SK-MEL-5 (cell line): ENCODE data around the gene TAF1B. TPM values are rescaled to one million over a fixed set of nuclear protein-coding genes. Genes with fewer than 3 reads are reported as not detected.

Experiments used
- DNase-seq: peaks from one replicate; pipeline ENCODE4 v3.0.0-alpha.2; 2016; ENCODE audit warnings: low read depth, low spot score
- in situ Hi-C: cut with HindIII; loops from 2 replicates; pipeline ENCODE4 v1.10.0; 2016; ENCODE audit warnings: low sequenced_read_pairs, high pct_unique_total_duplicates, low pct_unique_long_range_greater_than_20kb
- polyA plus RNA-seq, 2 experiments: library from polyadenylated mRNA; depleted of rRNA; stranded (reverse); fragments of >200 nt; gene quantifications; 2 replicates each; pipeline ENCODE4 v1.2.3, GENCODE V29; 2015
- total RNA-seq: library from RNA; depleted of rRNA; stranded (reverse); fragments of >200 nt; shearing (Covaris generic); gene quantifications from 2 replicates; pipeline ENCODE4 v1.2.3, GENCODE V29; 2014; rRNA removed

The TAF1B gene
- total RNA-seq, result 25.6 and 26.7 TPM in 2 replicates
- polyA plus RNA-seq (2015; cell fraction: cytosol; rRNA removed), result 14.4 and 20.1 TPM in 2 replicates
- 16.9 and 27.3 TPM in 2 replicates for polyA plus RNA-seq (2015; cell fraction: nucleus; rRNA removed)

DNA sequence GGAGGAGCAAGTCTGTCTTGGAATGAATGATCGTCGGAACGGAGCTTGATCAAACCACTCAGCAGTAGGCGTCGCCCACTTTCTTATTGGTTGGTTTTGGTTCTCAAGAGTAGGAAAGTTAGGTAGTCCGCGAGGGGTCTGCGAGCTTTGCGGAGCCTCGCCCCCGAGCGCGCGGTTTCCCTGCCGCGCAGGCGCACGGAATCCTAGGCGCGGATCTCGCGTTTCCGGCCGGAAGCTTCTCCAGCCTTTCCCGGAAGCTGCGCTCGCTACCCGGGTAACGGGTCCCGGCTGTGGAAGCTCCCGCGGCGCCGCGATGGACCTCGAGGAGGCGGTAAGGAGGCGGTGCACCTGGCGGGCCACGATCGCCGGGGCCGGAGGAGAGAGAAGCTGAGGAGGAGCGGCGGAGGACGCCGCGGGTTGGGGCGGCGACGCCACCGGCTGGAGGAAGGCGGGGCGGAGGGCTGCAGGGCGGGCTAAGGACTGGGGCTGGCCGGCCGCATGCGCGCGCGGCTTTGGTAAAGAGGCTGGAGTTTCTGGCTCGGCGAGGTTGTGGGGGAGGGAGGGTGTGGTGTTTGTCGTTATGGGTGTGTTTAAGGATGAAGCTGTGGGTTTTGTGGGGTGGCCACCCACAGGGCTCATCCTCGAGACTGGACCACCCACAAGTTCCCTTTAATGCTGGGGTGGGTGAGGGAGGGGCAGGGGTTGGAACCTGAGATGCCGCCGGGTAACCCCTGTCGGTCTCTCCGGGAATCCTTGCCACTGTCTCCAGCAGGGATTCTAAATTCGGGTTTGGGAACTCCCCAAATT lies at the start of gene TAF1B:
Gene TAF1B, plus strand, starts transcription at position 246 of the 807 bp plus-strand sequence. Its CDS starts 68 bp downstream, at position 314.
- DNase-seq, result peak; percentile 94
- in situ Hi-C loops, result loop anchor here (25.0 kb wide), 1 partner anchor 119 kb away; the partner anchor contains the start of gene GRHL1

DNA sequence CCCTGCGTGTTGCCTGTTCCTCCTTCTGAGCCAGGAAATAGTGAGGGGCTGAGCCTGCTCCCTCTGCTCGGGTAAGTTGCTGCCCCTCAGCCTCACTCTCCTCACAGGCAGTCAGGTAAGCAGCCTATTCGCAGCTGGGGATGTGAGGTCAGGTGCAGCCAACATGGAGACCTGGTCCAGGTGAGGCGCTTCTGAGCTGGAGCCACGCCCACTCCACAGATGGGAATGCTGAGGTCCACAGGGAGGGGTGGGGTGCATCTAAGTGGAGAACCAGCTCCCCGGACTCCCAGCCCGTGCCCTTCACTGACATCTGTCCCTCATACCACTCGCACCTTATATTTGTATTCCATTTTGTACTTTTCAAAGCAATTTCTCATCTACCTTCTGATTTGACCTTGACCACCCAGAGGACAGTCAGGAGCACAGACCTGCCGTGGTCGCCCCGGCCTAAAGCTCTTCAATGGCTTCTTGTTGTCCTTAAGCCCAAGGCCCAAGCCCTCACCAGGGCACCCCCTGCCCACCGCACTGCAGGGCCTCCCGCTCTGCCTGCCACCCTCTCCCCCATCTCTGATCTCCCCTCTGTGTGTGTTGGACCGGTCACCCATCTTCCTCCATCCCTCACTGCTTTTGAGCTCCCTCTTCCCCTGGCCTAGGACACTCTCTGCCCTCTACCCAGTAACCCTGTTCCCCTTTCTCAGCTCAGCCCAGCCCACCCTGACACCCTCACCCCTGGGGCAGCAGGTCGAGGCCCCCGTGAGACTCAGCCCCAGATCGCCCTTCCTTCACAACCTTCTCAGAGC lies 49.2 kb upstream of the TAF1B start:
- in situ Hi-C loops, result no loop called here
- DNase-seq, result no peak

DNA sequence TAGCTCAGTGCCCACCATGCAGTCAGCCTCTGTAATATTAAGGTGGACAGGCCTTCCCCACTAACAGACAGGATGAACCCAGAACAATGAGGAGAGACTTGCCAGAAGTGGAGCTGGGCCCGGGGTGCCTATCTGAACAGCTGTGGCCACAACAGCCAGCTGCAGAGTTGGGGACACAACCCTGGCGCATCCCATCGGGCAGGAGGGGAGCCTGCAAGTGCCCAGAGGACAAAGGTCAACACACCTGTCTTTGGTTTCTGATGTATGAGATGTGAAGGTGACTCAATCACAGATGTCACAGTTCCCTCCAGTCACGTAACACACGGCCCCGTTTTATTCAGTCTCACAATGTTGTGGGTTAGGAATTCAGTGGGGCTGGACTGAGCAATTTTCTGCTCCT lies 48.2 kb upstream of the TAF1B start:
- DNase-seq, result no peak
- in situ Hi-C loops, result no loop called here

DNA sequence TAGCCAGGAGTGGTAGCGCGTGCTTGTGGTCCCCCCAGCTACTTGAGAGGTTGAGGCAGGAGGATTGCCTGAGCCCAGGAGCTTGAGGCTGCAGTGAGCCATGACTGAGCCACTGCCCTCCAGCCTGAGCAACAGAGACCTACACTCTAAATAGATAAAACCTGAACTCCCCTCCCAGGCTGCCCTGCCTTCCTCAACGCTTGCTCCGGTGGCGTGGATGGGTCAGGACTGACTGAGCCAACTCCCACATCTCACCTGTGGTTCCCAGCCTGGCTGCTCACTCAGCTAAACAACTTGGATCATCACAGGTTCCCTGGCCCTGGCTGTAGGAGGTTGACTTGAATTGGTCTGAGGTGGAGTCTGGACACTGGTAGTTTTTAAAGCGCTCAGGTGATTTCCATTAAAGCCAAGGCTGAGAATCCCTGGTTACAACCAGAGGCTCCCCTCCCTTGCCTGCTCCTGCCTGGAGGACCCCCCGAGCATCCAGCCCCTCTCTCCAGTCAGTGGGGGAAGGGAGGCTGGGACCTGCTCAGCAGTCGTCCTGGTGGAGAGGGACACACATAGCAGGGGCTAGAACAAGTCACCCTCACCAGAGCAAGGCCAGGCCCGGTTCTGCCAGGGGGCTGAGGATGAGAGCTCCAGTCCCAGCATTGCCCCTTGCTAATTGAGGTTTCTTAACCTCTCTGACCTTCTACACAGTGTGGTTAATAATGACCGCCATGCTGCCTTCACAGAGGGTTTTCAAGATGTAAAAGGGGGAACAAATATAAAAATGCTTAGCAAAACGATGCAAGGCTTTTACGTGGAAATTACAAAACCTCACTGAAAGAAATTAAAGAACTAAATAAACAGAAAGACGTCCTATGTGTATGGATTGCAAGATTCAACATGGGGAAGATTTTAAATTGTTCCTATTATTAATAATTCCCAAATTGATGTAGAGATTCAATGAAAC lies 46.9 kb upstream of the TAF1B start:
- in situ Hi-C loops, result no loop called here
- no peak for DNase-seq

DNA sequence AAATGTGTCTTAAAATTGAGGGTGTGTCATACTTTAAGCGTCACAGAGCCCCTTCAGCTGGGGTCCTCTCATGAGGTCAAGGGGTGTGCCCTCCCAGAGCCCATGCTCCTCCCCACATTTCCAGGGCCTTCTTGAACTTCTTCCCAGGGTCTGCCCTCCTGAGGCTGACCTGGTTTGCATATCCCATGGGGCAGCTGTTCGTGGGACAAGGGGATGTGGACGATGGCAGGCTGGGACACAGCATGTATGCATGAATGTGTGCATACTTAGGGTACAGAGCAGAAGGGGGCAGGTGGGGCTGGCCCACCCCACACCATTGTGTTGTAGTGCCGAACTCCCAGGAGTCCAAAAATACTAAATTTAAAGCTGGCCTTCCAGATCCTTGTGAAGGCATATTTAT lies 46.2 kb upstream of the TAF1B start:
- in situ Hi-C loops, result no loop called here
- no peak for DNase-seq

DNA sequence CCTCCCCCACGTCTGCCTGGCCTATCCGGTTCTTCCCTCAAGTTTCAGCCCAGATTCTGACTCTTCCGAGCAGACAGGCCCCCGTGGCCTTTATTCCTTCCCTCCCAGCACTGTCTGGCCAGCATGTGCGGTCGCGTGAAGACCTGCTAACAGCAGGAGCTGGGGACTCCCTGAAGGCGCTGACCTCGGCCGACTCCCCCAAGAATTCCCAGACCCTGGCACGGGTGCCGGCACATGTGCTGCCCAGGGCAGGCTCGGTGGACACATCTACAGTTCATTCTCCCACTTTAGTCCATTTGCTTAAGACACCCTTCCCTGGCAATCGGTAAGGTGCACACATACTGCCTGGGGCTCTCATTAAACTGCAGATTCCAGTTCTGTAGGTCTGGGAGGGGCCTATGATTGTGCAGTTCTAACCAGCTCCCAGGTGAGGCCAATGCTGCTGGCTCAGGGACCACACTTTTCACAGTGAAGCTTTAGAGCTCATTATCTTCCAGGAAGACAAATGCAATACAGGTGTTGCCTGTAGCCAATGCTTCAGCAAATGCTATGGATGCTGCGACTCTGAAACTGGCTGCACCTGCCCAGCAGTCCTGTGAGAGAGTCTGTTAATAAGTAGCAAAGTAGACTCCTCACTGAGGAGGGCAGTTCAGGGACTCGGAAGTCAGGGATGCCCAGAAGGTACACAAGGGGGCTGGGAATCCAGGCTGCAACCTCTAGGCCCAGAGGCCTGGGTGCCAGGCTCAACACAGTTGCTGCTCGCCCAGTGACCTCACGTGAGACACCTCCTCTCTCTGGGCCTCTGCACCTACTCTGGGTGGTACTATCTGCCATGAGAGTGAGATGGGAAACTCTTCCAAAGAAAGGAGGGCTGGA lies 45.4 kb upstream of the TAF1B start:
- in situ Hi-C loops, result no loop called here
- no peak for DNase-seq

DNA sequence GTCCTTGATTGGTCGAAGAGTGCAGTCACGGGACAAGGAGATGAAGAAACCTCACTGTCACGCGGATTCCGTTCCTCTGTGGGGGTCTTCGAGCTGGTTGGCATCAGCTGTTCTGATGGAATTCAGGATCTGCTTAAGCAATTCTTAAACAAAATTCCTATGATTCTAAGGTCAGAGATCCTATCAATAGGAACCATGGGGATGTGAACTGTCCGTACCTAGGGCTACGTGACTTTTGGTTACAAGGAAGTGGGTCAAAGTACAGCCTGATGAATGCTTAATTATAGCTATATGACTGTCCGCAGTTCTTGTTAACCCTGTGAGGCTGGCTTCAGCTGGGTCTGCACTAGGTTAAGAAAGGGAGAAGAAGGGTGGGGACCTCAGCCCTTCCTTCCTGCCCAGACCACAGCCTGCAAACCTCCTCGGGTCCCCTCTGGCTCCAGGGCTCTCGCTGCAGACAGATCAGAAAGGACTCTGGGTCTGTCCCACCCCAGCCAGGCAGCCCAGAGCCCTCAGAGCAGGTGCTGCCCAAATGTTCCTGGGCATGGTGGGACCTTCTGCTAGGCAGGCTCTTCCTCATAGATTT lies 44.2 kb upstream of the TAF1B start:
- no peak for DNase-seq
- in situ Hi-C loops, result no loop called here

DNA sequence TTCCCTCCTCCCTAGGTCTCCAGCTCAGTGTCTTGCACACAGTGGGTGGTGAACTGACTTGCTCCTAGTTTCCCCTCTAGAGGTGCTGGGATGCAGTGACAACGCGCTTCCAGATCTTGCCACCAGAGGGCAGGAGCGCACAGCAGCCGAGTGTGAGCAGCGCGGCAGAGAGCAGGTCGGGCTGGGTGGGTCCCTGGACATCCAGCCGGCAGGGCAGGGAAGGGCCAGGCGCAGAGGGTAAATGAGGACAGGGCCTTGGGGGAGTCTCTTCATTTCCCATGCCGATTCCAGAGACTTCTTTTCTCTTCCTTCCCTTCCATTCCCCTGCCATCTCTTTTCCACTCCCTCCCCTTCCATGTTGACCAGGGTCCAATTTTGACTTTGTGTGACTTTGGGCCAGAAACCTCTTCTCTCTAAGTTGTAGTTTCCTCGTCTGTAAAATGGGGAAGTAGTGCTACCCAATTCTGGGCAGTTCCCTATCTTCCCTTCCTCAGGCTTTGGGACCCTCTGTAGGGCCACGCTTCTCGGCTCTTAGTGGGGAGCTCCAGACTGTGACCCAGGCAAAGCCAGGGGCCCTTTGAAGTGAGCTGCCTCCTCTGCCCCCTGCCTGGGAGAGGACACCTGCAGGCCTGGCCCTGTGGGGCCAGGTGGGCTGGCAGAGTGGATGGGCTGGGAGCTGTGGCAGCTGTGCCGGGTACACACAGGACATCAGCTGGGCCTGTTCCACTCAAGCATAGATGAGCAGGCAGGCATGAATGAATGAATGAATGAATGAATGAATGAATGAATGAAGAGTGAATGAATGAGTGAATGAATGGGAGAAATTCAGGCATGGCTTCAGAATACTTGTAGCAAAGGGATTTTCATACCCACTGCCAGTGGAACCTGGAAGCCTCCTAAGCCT lies 43.3 kb upstream of the TAF1B start:
- in situ Hi-C loops, result loop anchor here (25.0 kb wide), 1 partner anchor 237 kb away; the partner anchor contains the start of gene KLF11
- peak; percentile 88 for DNase-seq

DNA sequence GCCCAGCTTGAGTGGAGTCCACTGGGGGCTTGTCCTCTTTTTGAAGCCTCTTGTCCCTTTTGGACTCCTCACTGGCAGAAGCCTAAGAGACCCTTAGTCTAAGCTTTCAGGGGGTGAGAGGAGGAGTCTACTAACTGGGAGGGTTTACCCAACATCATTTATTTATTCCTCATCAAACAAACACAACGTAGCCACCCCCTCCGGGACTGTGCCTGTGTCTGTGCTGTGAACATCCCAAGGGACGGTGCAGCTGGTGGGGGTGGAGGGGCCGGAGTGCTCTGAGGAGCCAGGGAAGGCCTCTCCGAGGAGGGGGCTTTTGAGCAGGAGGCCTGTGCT lies 42.7 kb upstream of the TAF1B start:
- in situ Hi-C loops, result loop anchor here (25.0 kb wide), 1 partner anchor 237 kb away; the partner anchor contains the start of gene KLF11
- no peak for DNase-seq

DNA sequence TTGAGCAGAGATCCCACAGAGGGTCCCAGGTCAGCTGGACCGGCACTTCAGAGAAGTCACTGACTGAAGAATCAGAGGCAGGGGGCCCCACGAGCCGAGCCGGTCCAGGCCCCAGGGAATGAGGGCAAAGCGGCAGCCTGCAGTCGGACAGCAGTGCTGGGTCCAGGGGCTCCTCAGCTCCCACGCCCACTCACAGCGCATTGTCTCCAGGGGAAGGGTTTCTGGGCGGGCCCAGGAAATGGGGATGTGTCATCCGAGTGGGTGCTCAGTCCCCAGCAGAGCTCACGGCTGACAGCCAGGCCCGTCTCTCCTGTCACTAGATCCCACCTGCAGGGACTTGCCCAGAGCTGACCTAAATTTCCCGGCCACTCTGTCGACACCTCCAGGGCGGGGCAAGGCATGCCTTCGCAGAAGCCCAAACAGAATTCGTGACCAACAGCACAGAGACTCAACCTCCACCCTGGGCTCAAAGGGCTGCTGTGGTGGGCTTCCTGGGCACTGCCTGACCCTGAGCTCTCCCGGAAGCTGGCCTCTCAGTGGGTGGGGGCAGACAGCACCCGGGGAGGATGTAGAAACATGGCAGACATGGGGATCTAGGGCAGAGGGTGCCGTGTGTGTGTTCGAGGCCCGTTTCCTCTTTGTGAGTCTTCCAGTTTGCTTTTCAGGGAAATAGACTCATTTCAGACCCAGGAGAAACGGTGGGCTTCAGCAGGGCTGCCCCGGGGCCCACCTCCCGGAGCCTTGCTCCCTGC lies 42.1 kb upstream of the TAF1B start:
- DNase-seq, result no peak
- in situ Hi-C loops, result loop anchor here (25.0 kb wide), 1 partner anchor 236 kb away; the partner anchor contains the start of gene KLF11

DNA sequence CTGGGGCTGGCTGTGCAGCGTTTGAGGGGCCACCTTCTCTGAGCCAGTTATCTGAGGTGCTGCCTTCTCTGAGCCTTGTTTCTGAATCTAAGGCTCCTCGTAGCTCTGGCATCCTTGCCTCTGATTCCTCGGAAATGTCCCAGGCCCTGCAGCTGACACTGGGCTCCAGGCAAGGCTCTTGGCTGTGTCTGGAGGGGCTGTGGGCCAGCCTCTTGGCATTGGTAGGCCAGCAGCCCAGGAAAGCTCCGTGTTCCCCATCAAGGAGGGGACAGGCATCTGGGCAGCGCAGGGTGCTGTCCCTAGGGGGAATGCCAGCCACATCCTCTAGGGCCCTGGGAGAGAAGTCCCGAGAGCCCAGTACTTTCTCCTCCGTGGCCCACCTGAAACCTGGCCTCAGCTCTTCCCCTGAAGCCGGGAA lies 40.7 kb upstream of the TAF1B start:
- DNase-seq, result no peak
- in situ Hi-C loops, result loop anchor here (25.0 kb wide), 1 partner anchor 235 kb away; the partner anchor contains the start of gene KLF11

DNA sequence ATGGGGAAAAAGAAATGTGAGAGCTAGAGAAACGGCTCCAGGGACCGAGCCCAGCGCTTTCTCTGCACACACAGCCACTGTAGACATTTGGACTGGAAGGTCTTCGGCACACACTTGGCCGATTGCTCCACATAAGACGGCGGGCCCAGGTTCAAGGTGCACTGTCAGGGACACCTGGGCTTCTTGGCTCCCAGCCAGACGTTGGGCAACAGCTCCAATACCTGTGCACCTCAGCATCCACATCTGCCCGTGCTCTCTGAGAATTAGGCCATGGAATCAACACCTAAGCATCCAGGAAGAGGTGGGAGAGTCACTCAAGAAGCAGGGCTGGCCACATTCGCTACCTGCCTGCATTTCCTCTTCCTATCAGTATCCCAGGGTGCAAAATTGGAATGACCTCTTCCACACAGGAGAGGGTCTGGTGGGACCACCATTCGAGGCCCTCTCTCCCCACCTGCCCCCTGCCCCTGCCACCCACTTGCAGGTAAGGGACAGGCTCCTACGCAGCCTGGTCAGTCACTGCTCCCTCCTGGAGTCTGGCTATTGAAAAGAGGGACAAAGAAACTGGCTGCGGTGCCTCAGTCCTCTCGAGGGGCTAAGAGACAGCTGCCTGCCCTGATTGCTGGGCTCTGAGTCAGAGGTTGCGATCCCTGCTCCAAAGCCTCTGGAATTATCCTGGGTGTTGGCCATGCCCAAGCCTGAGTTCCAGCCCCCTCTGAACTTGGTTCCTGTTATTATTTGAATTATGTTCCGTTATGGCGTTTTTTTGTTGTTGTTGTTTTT lies 40.1 kb upstream of the TAF1B start:
- DNase-seq, result no peak
- in situ Hi-C loops, result loop anchor here (25.0 kb wide), 1 partner anchor 234 kb away; the partner anchor contains the start of gene KLF11

DNA sequence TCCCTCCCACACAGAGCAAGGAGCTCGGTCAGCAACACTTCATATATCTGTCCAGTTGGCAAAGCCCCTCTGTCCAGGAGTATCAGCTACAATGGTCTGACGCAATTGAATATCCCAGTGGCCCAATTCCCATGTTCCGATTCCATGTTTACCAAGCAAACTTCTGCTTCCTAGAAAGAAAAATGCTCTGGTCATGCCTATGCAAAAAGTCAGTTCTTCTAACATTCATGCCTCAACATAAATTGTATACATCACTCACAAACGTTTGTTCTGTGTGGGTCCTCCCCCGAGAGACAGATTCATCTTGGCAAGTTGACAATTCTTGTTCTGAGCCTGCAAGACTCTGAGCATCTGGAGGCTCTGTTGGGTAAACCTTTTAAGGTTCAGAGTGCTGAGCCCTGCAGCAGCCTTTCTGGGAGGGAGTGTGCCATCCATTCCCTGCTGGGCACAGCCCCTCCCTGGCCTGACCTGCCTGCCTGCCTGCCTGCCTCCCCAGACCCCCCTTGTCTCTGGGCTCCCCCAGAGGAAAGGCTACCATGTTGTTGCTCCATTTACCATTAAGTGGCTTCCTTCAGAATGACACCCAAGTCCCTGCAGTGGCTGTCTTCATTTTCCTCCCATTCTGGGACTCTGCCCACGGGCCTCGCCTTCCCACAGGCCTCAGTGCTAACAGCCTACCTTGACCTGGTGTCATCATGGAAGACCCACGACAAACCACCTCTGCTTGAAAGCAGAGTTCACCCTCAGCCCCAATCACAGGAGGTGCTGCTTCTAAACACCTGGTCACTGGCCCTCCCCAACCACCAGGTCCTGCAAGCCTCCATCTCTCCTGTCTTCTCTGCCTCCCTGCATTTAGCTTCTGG lies 37.6 kb upstream of the TAF1B start:
- in situ Hi-C loops, result loop anchor here (25.0 kb wide), 1 partner anchor 232 kb away; the partner anchor contains the start of gene KLF11
- DNase-seq, result no peak
